ENCODE results near the gene VPS13C. TPM values are rescaled to one million over a fixed set of nuclear protein-coding genes. Genes with fewer than 3 reads are reported as not detected.

VPS13C gene
- total RNA-seq, 1 experiment from 2014 or later = 18.6 TPM

DNA sequence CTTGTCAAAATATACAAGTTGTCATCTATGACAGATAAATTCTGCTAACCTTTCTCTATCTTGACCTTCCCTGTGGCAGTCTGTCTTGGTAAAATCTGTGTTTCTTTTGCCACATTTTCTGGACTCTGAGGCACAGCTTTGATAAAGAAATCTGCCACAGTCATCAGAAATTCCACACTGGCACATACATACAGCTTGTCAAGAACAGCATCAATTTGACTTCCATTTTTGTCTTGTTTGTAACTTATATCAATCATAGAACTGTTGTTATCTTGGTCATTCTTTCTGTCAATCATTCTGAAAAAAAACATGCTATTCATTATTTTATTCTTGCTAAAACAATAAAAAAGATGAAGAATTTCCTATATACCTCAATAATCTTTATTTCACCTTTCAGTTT lies 130.8 kb downstream of the VPS13C start:
- no TSS peak for BruUV-seq (replicated peaks)

More for the DNA sequence above, 130.8 kb downstream of the VPS13C start:
- no peak for TF ChIP-seq YY1 (IDR thresholded peaks at IDR 0.05; ENCODE audit: extremely low read depth, insufficient replicate concordance, low read depth, low read length)
- TF ChIP-seq, protein P1, sequence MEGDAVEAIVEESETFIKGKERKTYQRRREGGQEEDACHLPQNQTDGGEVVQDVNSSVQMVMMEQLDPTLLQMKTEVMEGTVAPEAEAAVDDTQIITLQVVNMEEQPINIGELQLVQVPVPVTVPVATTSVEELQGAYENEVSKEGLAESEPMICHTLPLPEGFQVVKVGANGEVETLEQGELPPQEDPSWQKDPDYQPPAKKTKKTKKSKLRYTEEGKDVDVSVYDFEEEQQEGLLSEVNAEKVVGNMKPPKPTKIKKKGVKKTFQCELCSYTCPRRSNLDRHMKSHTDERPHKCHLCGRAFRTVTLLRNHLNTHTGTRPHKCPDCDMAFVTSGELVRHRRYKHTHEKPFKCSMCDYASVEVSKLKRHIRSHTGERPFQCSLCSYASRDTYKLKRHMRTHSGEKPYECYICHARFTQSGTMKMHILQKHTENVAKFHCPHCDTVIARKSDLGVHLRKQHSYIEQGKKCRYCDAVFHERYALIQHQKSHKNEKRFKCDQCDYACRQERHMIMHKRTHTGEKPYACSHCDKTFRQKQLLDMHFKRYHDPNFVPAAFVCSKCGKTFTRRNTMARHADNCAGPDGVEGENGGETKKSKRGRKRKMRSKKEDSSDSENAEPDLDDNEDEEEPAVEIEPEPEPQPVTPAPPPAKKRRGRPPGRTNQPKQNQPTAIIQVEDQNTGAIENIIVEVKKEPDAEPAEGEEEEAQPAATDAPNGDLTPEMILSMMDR (IDR thresholded peaks at IDR 0.05 in 2 of 3, conservative IDR thresholded peaks at IDR 0.05 in 1 of 3; ENCODE audit: borderline replicate concordance in 1 of 3, insufficient read depth in 1 of 3, low read depth in 2 of 3, low read length in 2 of 3) = no peak
- no peak for TF ChIP-seq ELF1 (IDR thresholded peaks at IDR 0.05; ENCODE audit: borderline replicate concordance, low read depth)
- no peak for TF ChIP-seq SIN3A (IDR thresholded peaks at IDR 0.05; ENCODE audit: low read depth)
- no peak for TF ChIP-seq POLR2A (IDR thresholded peaks at IDR 0.05; ENCODE audit: borderline replicate concordance, extremely low read depth, insufficient read depth, insufficient read length)
- no peak for TF ChIP-seq TCF7L2 (IDR thresholded peaks at IDR 0.05; ENCODE audit: borderline replicate concordance, extremely low read depth, insufficient read depth, insufficient read length)
- no peak for TF ChIP-seq CBX3 (IDR thresholded peaks at IDR 0.05; ENCODE audit: low read depth)
- TF ChIP-seq, protein P2, sequence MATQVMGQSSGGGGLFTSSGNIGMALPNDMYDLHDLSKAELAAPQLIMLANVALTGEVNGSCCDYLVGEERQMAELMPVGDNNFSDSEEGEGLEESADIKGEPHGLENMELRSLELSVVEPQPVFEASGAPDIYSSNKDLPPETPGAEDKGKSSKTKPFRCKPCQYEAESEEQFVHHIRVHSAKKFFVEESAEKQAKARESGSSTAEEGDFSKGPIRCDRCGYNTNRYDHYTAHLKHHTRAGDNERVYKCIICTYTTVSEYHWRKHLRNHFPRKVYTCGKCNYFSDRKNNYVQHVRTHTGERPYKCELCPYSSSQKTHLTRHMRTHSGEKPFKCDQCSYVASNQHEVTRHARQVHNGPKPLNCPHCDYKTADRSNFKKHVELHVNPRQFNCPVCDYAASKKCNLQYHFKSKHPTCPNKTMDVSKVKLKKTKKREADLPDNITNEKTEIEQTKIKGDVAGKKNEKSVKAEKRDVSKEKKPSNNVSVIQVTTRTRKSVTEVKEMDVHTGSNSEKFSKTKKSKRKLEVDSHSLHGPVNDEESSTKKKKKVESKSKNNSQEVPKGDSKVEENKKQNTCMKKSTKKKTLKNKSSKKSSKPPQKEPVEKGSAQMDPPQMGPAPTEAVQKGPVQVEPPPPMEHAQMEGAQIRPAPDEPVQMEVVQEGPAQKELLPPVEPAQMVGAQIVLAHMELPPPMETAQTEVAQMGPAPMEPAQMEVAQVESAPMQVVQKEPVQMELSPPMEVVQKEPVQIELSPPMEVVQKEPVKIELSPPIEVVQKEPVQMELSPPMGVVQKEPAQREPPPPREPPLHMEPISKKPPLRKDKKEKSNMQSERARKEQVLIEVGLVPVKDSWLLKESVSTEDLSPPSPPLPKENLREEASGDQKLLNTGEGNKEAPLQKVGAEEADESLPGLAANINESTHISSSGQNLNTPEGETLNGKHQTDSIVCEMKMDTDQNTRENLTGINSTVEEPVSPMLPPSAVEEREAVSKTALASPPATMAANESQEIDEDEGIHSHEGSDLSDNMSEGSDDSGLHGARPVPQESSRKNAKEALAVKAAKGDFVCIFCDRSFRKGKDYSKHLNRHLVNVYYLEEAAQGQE (IDR thresholded peaks at IDR 0.05; ENCODE audit: low read depth) = no peak
- TF ChIP-seq EZH2 (IDR thresholded peaks at IDR 0.05) = no peak
- TF ChIP-seq CEBPB (IDR thresholded peaks at IDR 0.05; ENCODE audit: low read depth) = no peak
- TF ChIP-seq RAD21 (IDR thresholded peaks at IDR 0.05; ENCODE audit: low read depth) = no peak
- TF ChIP-seq ZNF274 (IDR thresholded peaks at IDR 0.05; ENCODE audit: low read depth, low read length) = no peak
- no peak for TF ChIP-seq JUND (IDR thresholded peaks at IDR 0.05)
- no peak for TF ChIP-seq ZFX (IDR thresholded peaks at IDR 0.05)
- TF ChIP-seq EZH2phosphoT487 (IDR thresholded peaks at IDR 0.05; ENCODE audit: borderline replicate concordance) = no peak
- TF ChIP-seq SP1 (IDR thresholded peaks at IDR 0.05; ENCODE audit: low read depth) = no peak
- TF ChIP-seq POLR2AphosphoS5 (IDR thresholded peaks at IDR 0.05; ENCODE audit: low read depth, low read length) = no peak
- TF ChIP-seq, protein P3, sequence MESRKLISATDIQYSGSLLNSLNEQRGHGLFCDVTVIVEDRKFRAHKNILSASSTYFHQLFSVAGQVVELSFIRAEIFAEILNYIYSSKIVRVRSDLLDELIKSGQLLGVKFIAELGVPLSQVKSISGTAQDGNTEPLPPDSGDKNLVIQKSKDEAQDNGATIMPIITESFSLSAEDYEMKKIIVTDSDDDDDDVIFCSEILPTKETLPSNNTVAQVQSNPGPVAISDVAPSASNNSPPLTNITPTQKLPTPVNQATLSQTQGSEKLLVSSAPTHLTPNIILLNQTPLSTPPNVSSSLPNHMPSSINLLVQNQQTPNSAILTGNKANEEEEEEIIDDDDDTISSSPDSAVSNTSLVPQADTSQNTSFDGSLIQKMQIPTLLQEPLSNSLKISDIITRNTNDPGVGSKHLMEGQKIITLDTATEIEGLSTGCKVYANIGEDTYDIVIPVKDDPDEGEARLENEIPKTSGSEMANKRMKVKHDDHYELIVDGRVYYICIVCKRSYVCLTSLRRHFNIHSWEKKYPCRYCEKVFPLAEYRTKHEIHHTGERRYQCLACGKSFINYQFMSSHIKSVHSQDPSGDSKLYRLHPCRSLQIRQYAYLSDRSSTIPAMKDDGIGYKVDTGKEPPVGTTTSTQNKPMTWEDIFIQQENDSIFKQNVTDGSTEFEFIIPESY (IDR thresholded peaks at IDR 0.05; ENCODE audit: extremely low read depth, insufficient replicate concordance, low read length) = no peak
- TF ChIP-seq, protein P4, sequence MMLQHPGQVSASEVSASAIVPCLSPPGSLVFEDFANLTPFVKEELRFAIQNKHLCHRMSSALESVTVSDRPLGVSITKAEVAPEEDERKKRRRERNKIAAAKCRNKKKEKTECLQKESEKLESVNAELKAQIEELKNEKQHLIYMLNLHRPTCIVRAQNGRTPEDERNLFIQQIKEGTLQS (IDR thresholded peaks at IDR 0.05) = no peak
- TF ChIP-seq FOSL1 (IDR thresholded peaks at IDR 0.05; ENCODE audit: low read depth) = no peak
- intact Hi-C loops (cut with micrococcal nuclease) = no loop called here
- Histone ChIP-seq H3K27me3 (ENCODE audit: insufficient read depth, low read length) (no peaks in the 10 kb centered on the region), H3K4me3 (replicated peaks in 1 of 2; ENCODE audit: low read depth in 1 of 2, low read length in 2 of 2) (no peak overlapping the region), H3K79me2 (ENCODE audit: insufficient read depth, low read length) (no peaks in the 10 kb centered on the region), H2AFZ (ENCODE audit: low read depth, low read length, poor library complexity, severe bottlenecking) (no peak overlapping the region), H3K9me3 (ENCODE audit: control insufficient read depth in 1 of 2, insufficient read depth in 1 of 2, low read depth in 1 of 2, low read length in 2 of 2) (no peaks in the 10 kb centered on the region), H3K27ac (ENCODE audit: low read depth, low read length) (no peak overlapping the region), H3K9ac (ENCODE audit: low read length) (no peak overlapping the region), H3K4me2 (ENCODE audit: low read length) (no peak overlapping the region), H4K20me1 (ENCODE audit: insufficient read depth) (no peaks in the 10 kb centered on the region), H3K9me2 (ENCODE audit: insufficient read depth) (no peaks in the 10 kb centered on the region), H3K4me1 (ENCODE audit: control insufficient read depth in 1 of 2, insufficient read depth in 2 of 2, low read length in 2 of 2) (no peaks in the 10 kb centered on the region), H3K36me3 (ENCODE audit: control insufficient read depth in 1 of 2, insufficient read depth in 2 of 2, low read length in 2 of 2) (no peaks in the 10 kb centered on the region; a peak in 1 of 4 replicates)
- RAD21 ChIA-PET (ENCODE audit: low non-redundant PET in 1 of 2, low total read pairs in 2 of 2, uncharacterized antibody in 2 of 2, unreplicated experiment in 2 of 2) = no interaction called here
- POLR2A ChIA-PET = no interaction called here
- DNase-seq (ENCODE audit: low read depth, low spot score) = no peak
- CTCF ChIA-PET = no interaction called here
- no peak for ATAC-seq
